Sigmoid colon (tissue), 4 donors: ENCODE data around the gene ONECUT3.

ENCODE experiments used
- CTCF ChIP-seq, 4 experiments: fragments of 450-650 bp in 3 of 4; fragments of 200-600 bp in 1 of 4; IDR thresholded peaks; one replicate each; pipeline ENCODE4 v1.5.1; 2016 to 2019; ENCODE audit warnings: antibody characterized with exemption in 4 of 4, mild to moderate bottlenecking in 3 of 4, moderate library complexity in 2 of 4
- EP300 ChIP-seq, 4 donors: sonication (generic); formaldehyde crosslinking; IDR thresholded peaks; one replicate each; pipeline ENCODE4 v1.6.1; 2017; ENCODE audit warnings: antibody characterized with exemption in 4 of 4
- POLR2A ChIP-seq, 2 donors: fragments of 450-650 bp; IDR thresholded peaks; one replicate each; pipeline ENCODE4 v1.6.1; 2016; ENCODE audit warnings: antibody characterized with exemption in 2 of 2, mild to moderate bottlenecking in 2 of 2, moderate library complexity in 2 of 2
- POLR2AphosphoS5 ChIP-seq, 4 donors: sonication (generic); formaldehyde crosslinking; IDR thresholded peaks; one replicate each; pipeline ENCODE4 v1.6.1; 2017; ENCODE audit warnings: antibody characterized with exemption in 4 of 4

GRCh38 chr19:1764729-1765128, 11.4 kb downstream of the ONECUT3 start:
- TF ChIP-seq CTCF (IDR thresholded peaks at IDR 0.05) (no peak), EP300 (IDR thresholded peaks at IDR 0.05) (no peak), POLR2A (IDR thresholded peaks at IDR 0.05) (no peak), POLR2AphosphoS5 (IDR thresholded peaks at IDR 0.05) (no peak)
